GM10248 (cell line): ENCODE data around the gene FADS3.

Source experiments
- CTCF ChIA-PET: fragments of 300-600 bp; sonication (Branson Sonifier 250); formaldehyde crosslinking; extraction: SDS; loops from one replicate; lab custom pipeline; 2021; ENCODE audit warnings: antibody characterized with exemption; lab: Yijun Ruan, JAX
- POLR2A ChIA-PET: fragments of 350-650 bp; sonication (Branson Sonifier 250); formaldehyde crosslinking; extraction: SDS; loops from one replicate; lab custom pipeline; 2020; ENCODE audit warnings: antibody characterized with exemption; lab: Yijun Ruan, JAX
- DNase-seq: peaks from one replicate; pipeline ENCODE4 v3.0.0; 2012; ENCODE audit errors: extremely low spot score
- CTCF ChIP-seq: IDR thresholded peaks from 2 replicates; pipeline ENCODE4 v1.5.1; 2012; ENCODE audit warnings: mild to moderate bottlenecking, low read depth; ENCODE audit errors: extremely low read depth, missing control alignments, control extremely low read depth

Gene FADS3

GRCh38 chr11:61879152-61879551 lies 12.2 kb downstream of the FADS3 start:
- ChIA-PET POLR2A (no interaction called here), CTCF (interaction anchor here (2.0 to 12.8 kb wide), 5 partner anchors 9 to 229 kb away, joined by 7 to 150 read pairs (median 21); no protein-coding TSS in a partner anchor)
- DNase-seq = no peak
- TF ChIP-seq CTCF = no peak

GRCh38 chr11:61875698-61876097 lies 15.6 kb downstream of the FADS3 start:
- ChIA-PET CTCF (interaction anchor here (1.1 to 10.8 kb wide), 4 partner anchors 22 to 206 kb away, joined by 4 to 92 read pairs (median 6); no protein-coding TSS in a partner anchor), POLR2A (no interaction called here)
- no peak for DNase-seq
- no peak for TF ChIP-seq CTCF

- CTCF ChIA-PET = interaction anchor here (1.1 to 10.8 kb wide), 4 partner anchors 23 to 207 kb away, joined by 4 to 92 read pairs (median 6); no protein-coding TSS in a partner anchor
- no peak for DNase-seq
- TF ChIP-seq CTCF = no peak
- POLR2A ChIA-PET = no interaction called here
Measured at GRCh38 chr11:61874853-61875252, 16.5 kb downstream of the FADS3 start.

GRCh38 chr11:61874377-61874809 lies 17.0 kb downstream of the FADS3 start:
- ChIA-PET CTCF (interaction anchor here (1.1 to 10.8 kb wide), 7 partner anchors 10 to 207 kb away, joined by 3 to 92 read pairs (median 4); no protein-coding TSS in a partner anchor), POLR2A (no interaction called here)
- DNase-seq = no peak
- TF ChIP-seq CTCF = no peak

- CTCF ChIA-PET = interaction anchor here (1.0 to 10.8 kb wide), 7 partner anchors 8 to 234 kb away, joined by 3 to 92 read pairs (median 3); no protein-coding TSS in a partner anchor
Measured at GRCh38 chr11:61873588-61874376, 17.6 kb downstream of the FADS3 start.

More at GRCh38 chr11:61873588-61874376, 17.6 kb downstream of the FADS3 start:
- POLR2A ChIA-PET = no interaction called here
- no peak for DNase-seq
- TF ChIP-seq CTCF = no peak
